H9 (cell line): ENCODE data around the gene GLYATL1B. TPM values are rescaled to one million over a fixed set of nuclear protein-coding genes. Genes with fewer than 3 reads are reported as not detected.

Source experiments
- DNase-seq: peaks from one replicate; pipeline ENCODE4 v3.0.0-alpha.2; 2017
- H2AFZ ChIP-seq: one replicate; pipeline ENCODE4 v1.6.1; 2013; ENCODE audit warnings: mild to moderate bottlenecking, low read length, control low read depth, moderate library complexity
- H2AK5ac ChIP-seq: 2 replicates; pipeline ENCODE4 v1.6.1; 2013; ENCODE audit warnings: low read length, control low read depth, mixed read lengths; ENCODE audit not compliant: insufficient read length
- H2BK120ac ChIP-seq: one replicate; pipeline ENCODE4 v1.6.1; 2013; ENCODE audit warnings: low read depth, mild to moderate bottlenecking, low read length, control low read depth, inconsistent platforms; ENCODE audit not compliant: poor library complexity, severe bottlenecking
- H2BK12ac ChIP-seq: 2 replicates; pipeline ENCODE4 v1.6.1; 2013; ENCODE audit warnings: low read length, control low read depth, mixed read lengths, low read depth; ENCODE audit not compliant: insufficient read length
- H2BK15ac ChIP-seq: 2 replicates; pipeline ENCODE4 v1.6.1; 2013; ENCODE audit warnings: low read depth, low read length, control low read depth
- H2BK20ac ChIP-seq: one replicate; pipeline ENCODE4 v1.6.1; 2013; ENCODE audit warnings: low read depth, mild to moderate bottlenecking, low read length, control low read depth, inconsistent platforms; ENCODE audit not compliant: poor library complexity, severe bottlenecking
- H2BK5ac ChIP-seq: 2 replicates; pipeline ENCODE4 v1.6.1; 2013; ENCODE audit warnings: low read length, control low read depth, mixed read lengths; ENCODE audit not compliant: insufficient read length
- H3K14ac ChIP-seq: 2 replicates; pipeline ENCODE4 v1.6.1; 2013; ENCODE audit warnings: low read length, control low read depth; ENCODE audit not compliant: insufficient read depth
- H3K18ac ChIP-seq: 2 replicates; pipeline ENCODE4 v1.6.1; 2013; ENCODE audit warnings: low read depth, mild to moderate bottlenecking, mixed read lengths, low read length, control low read depth; ENCODE audit not compliant: insufficient read length
- H3K23ac ChIP-seq: 2 replicates; pipeline ENCODE4 v1.6.1; 2013; ENCODE audit warnings: low read length, control low read depth, mixed read lengths, low read depth; ENCODE audit not compliant: insufficient read length
- H3K23me2 ChIP-seq: 2 replicates; pipeline ENCODE4 v1.6.1; 2013; ENCODE audit warnings: low read depth, mild to moderate bottlenecking, mixed read lengths, low read length, control low read depth; ENCODE audit not compliant: insufficient read length, poor library complexity, severe bottlenecking
- H3K27ac ChIP-seq: 2 replicates; pipeline ENCODE4 v1.5.1; 2013; ENCODE audit warnings: low read length, control low read depth, mixed read lengths, low read depth; ENCODE audit not compliant: insufficient read length
- H3K27me3 ChIP-seq: 2 replicates; pipeline ENCODE4 v1.6.1; 2013; ENCODE audit warnings: low read length, control low read depth, inconsistent platforms; ENCODE audit not compliant: insufficient read depth
- H3K4ac ChIP-seq: 2 replicates; pipeline ENCODE4 v1.6.1; 2013; ENCODE audit warnings: low read depth, mild to moderate bottlenecking, control low read depth, inconsistent platforms, low read length, moderate library complexity
- H3K4me1 ChIP-seq: 2 replicates; pipeline ENCODE4 v1.6.1; 2013; ENCODE audit warnings: low read length, control low read depth, inconsistent platforms; ENCODE audit not compliant: insufficient read depth
- H3K4me2 ChIP-seq: 2 replicates; pipeline ENCODE4 v1.6.1; 2013; ENCODE audit warnings: low read length, control low read depth, mixed read lengths; ENCODE audit not compliant: insufficient read length, insufficient read depth
- H3K56ac ChIP-seq: 2 replicates; pipeline ENCODE4 v1.6.1; 2013; ENCODE audit warnings: low read depth, mild to moderate bottlenecking, mixed read lengths, low read length, control low read depth; ENCODE audit not compliant: insufficient read length
- H3K79me1 ChIP-seq: 2 replicates; pipeline ENCODE4 v1.6.1; 2013; ENCODE audit warnings: low read depth, mild to moderate bottlenecking, moderate library complexity, low read length, control low read depth, inconsistent platforms; ENCODE audit not compliant: insufficient read depth, poor library complexity, severe bottlenecking
- H3K79me2 ChIP-seq: 2 replicates; pipeline ENCODE4 v1.6.1; 2013; ENCODE audit warnings: low read length, control low read depth, inconsistent platforms; ENCODE audit not compliant: insufficient read depth
- H3K9ac ChIP-seq: 2 replicates; pipeline ENCODE4 v1.6.1; 2013; ENCODE audit warnings: low read length, control low read depth, mixed read lengths; ENCODE audit not compliant: insufficient read length; ENCODE audit errors: extremely low read depth
- H3K9me3 ChIP-seq: one replicate; pipeline ENCODE4 v1.6.1; 2013; ENCODE audit warnings: low read depth, low read length, inconsistent platforms; ENCODE audit not compliant: control insufficient read depth
- H3T11ph ChIP-seq: one replicate; pipeline ENCODE4 v1.6.1; 2013; ENCODE audit warnings: mild to moderate bottlenecking, low read length, control low read depth, inconsistent platforms
- H4K20me1 ChIP-seq: one replicate; pipeline ENCODE4 v1.6.1; 2013; ENCODE audit not compliant: control insufficient read depth, insufficient read length, insufficient read depth
- H4K5ac ChIP-seq: 2 replicates; pipeline ENCODE4 v1.6.1; 2013; ENCODE audit warnings: low read depth, mild to moderate bottlenecking, mixed read lengths, low read length, control low read depth; ENCODE audit not compliant: insufficient read length
- H4K8ac ChIP-seq: replicated peaks from 2 replicates; pipeline ENCODE4 v1.6.1; 2013; ENCODE audit warnings: low read length, control low read depth, mixed read lengths, low read depth; ENCODE audit not compliant: insufficient read length
- H4K91ac ChIP-seq: 2 replicates; pipeline ENCODE4 v1.6.1; 2013; ENCODE audit warnings: low read depth, mild to moderate bottlenecking, moderate library complexity, mixed read lengths, low read length, control low read depth; ENCODE audit not compliant: insufficient read length
- H3K27ac Mint-ChIP-seq, 3 experiments: 2 replicates in 2 of 3; 3 replicates in 1 of 3; pipeline ENCODE4 v1.8.0; 2020 to 2021; ENCODE audit warnings: mixed read lengths in 3 of 3, mild to moderate bottlenecking in 1 of 3, moderate library complexity in 1 of 3
- H3K27me3 Mint-ChIP-seq: 2 replicates; pipeline ENCODE4 v1.8.0; 2021; ENCODE audit warnings: low read depth, mild to moderate bottlenecking, moderate library complexity, mixed read lengths
- H3K36me3 Mint-ChIP-seq, 3 experiments: 2 replicates in 2 of 3; 3 replicates in 1 of 3; pipeline ENCODE4 v1.8.0; 2020 to 2021; ENCODE audit warnings: low read depth in 3 of 3, mixed read lengths in 3 of 3; ENCODE audit not compliant: insufficient read depth in 1 of 3
- H3K4me1 Mint-ChIP-seq, 2 experiments: 2 replicates each; pipeline ENCODE4 v1.8.0; 2020; ENCODE audit warnings: mixed read lengths in 2 of 2
- H3K4me3 Mint-ChIP-seq, 2 experiments: 2 replicates in 1 of 2; 3 replicates in 1 of 2; pipeline ENCODE4 v1.8.0; 2020 to 2021; ENCODE audit warnings: mild to moderate bottlenecking in 2 of 2, mixed read lengths in 2 of 2, moderate library complexity in 1 of 2
- H3K9me3 Mint-ChIP-seq, 2 experiments: 2 replicates in 1 of 2; 3 replicates in 1 of 2; pipeline ENCODE4 v1.8.0; 2020; ENCODE audit warnings: mild to moderate bottlenecking in 2 of 2, mixed read lengths in 2 of 2, moderate library complexity in 1 of 2
- WGBS: extraction: QIAGEN DNeasy Blood & Tissue Kit; methylation state at CpG from one replicate; pipeline ENCODE4 v1.1.7; 2013; ENCODE audit warnings: missing lambda C conversion rate, low lambda C conversion rate, mixed read lengths; ENCODE audit not compliant: insufficient read length; ENCODE audit errors: extremely low coverage; 5-methylcytosine and 5-hydroxymethylcytosine counted together
- total RNA-seq: library from RNA; stranded (reverse); gene quantifications from 2 replicates; pipeline ENCODE4 v1.2.1, GENCODE V29; 2021
- TF ChIP-seq, protein P1 (sequence below): fragments of 200-600 bp; sonication (generic); conservative IDR thresholded peaks from 3 replicates; pipeline ENCODE4 v1.8.0; 2021; ENCODE audit warnings: antibody characterized with exemption, mild to moderate bottlenecking

GLYATL1B gene
- total RNA-seq, 1 experiment from 2014 or later = not detected

DNA sequence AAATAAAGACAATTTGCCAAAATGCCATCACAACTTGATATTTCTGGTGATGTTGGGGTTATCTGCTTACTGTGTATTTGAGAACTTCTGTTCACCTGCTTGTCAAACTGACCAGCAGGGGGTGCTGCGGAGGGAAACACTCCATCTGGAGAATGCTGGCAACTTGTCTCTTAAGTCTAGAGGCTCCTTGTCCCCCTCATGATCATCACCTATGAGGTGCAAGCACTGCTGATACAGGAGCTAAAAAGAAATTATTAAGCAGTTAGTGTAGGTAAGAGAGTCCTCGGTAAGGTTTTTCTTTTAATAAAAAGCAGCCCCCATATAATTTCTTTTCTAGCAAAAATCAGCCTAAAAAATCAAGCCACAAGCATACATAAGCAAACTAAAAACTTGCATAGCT, 32.7 kb upstream of the GLYATL1B start:
- Histone ChIP-seq H2BK20ac (no peak overlapping the region), H3K23ac (no peak overlapping the region), H2BK120ac (no peak overlapping the region), H3K27ac (no peak overlapping the region), H3K4ac (no peak overlapping the region), H3K9ac (no peak overlapping the region), H4K5ac (no peak overlapping the region), H3K79me2 (no peaks in the 10 kb centered on the region), H3K18ac (no peak overlapping the region), H2AK5ac (no peak overlapping the region), H4K20me1 (no peaks in the 10 kb centered on the region), H2BK5ac (no peak overlapping the region), H3K14ac (no peak overlapping the region), H2BK15ac (no peak overlapping the region), H3K56ac (no peak overlapping the region), H3K27me3 (no peaks in the 10 kb centered on the region), H3K4me2 (no peak overlapping the region), H3K4me1 (no peaks in the 10 kb centered on the region; the same call in 1 of the 2 replicates), H4K91ac (no peak overlapping the region), H2BK12ac (no peak overlapping the region), H3T11ph (no peak overlapping the region), H3K23me2 (no peaks in the 10 kb centered on the region), H4K8ac (no peak overlapping the region), H3K79me1 (no peaks in the 10 kb centered on the region), H3K9me3 (no peaks in the 10 kb centered on the region), H2AFZ (no peak overlapping the region)
- no CpG with 5 or more reads among the region's 2 CpGs for WGBS
- H3K27ac Mint-ChIP-seq = no peak overlapping the region
- H3K4me1 Mint-ChIP-seq = peaks cover 39 to 48% of the 10 kb centered on the region in 2 experiments
- no peak overlapping the region for H3K4me3 Mint-ChIP-seq
- DNase-seq = peak; percentile 62
- TF ChIP-seq, protein P1, sequence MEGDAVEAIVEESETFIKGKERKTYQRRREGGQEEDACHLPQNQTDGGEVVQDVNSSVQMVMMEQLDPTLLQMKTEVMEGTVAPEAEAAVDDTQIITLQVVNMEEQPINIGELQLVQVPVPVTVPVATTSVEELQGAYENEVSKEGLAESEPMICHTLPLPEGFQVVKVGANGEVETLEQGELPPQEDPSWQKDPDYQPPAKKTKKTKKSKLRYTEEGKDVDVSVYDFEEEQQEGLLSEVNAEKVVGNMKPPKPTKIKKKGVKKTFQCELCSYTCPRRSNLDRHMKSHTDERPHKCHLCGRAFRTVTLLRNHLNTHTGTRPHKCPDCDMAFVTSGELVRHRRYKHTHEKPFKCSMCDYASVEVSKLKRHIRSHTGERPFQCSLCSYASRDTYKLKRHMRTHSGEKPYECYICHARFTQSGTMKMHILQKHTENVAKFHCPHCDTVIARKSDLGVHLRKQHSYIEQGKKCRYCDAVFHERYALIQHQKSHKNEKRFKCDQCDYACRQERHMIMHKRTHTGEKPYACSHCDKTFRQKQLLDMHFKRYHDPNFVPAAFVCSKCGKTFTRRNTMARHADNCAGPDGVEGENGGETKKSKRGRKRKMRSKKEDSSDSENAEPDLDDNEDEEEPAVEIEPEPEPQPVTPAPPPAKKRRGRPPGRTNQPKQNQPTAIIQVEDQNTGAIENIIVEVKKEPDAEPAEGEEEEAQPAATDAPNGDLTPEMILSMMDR = peak; percentile 78
- H3K27me3 Mint-ChIP-seq = peaks cover 6% of the 10 kb centered on the region
- no peaks in the 10 kb centered on the region for H3K36me3 Mint-ChIP-seq
- H3K9me3 Mint-ChIP-seq = no peaks in the 10 kb centered on the region
